LNCaP clone FGC (cell line): ENCODE measurements around the gene KATNAL1.
"Not testable (repeated sequence)": the region's sequence is repeated elsewhere in the genome, so short reads cannot be mapped to it uniquely, and the experiment has no call there.

ENCODE experiments used
- DNase-seq: peaks from one replicate; pipeline ENCODE4 v3.0.0-alpha.2; 2011; ENCODE audit warnings: low read depth
- H3K4me3 ChIP-seq: 2 replicates; pipeline ENCODE4 v1.5.1; 2011; ENCODE audit warnings: mild to moderate bottlenecking, low read depth, low read length, control low read depth
- CTCF ChIP-seq: IDR thresholded peaks from 2 replicates; pipeline ENCODE4 v1.5.1; 2012; ENCODE audit warnings: mild to moderate bottlenecking; ENCODE audit not compliant: control insufficient read depth, insufficient read depth; ENCODE audit errors: extremely low read depth

KATNAL1 gene

GRCh38 chr13:30181888-30182651 lies 125.3 kb downstream of the KATNAL1 start:
- no peak overlapping the region for H3K4me3 ChIP-seq
- DNase-seq = no peak
- no peak for TF ChIP-seq CTCF

- no peak overlapping the region for H3K4me3 ChIP-seq
- DNase-seq = no peak
- TF ChIP-seq CTCF = no peak
Measured at GRCh38 chr13:30179597-30180276, 127.6 kb downstream of the KATNAL1 start.

DNA sequence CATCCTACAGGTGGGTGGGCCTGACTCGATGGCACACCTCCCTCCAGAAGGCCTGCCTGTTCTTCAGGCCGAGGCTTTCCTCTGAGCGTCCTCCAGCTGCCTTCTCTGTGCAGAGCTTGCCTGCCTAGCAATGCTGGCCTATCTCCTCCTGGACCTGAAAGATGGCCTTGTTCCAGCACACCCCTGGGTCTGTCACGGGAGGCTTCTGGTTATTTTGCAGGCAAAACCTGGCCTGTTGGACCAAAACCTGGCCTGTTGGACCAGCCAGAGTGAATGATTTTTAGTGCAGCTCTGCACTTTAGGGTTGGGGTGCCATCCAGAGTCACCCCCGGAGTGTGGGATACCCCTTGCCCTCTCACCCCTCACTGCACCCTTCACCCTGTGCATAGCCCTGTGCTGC lies 128.4 kb downstream of the KATNAL1 start:
- no peak for DNase-seq
- no peak overlapping the region for H3K4me3 ChIP-seq
- no peak for TF ChIP-seq CTCF

DNA sequence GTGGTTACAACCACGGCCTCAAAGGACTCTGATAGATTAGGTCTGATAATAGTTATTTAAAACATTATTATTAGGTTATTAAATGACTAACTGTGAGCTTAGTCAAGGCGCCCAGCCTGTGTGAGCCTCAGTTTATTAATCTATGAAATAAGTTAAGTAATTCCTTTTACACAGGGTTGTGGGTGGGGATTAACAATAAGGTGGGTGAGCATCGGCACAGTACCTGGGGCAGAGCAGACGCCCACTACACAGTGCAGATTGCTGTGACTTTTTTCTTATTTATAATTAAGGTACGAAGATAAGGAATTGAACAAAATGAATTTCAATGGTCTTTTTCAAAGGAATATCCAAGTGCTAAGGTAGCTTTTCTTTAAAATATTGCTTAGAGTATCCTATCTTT lies 132.2 kb downstream of the KATNAL1 start:
- no peak for DNase-seq
- no peak overlapping the region for H3K4me3 ChIP-seq
- TF ChIP-seq CTCF = no peak

GRCh38 chr13:30174250-30174649 lies 133.1 kb downstream of the KATNAL1 start:
- not testable (repeated sequence) for DNase-seq, H3K4me3 ChIP-seq

DNA sequence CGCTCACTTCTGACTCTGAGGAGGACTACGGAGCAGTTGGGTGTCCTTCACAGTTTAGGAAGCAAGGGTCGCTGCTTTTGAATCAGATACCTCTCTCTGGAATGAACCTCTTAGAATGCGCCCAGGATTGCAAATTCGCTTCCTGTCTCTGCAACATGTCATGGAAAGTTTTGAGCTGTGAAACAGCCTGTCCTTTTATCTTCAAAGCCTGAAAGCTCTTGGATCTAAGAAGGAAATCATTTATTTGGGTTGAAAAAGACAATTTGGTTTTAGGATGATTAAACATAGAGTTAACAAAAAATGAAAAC lies 134.1 kb downstream of the KATNAL1 start:
- TF ChIP-seq CTCF = no peak
- no peak for DNase-seq
- H3K4me3 ChIP-seq = no peak overlapping the region

GRCh38 chr13:30172593-30173302 lies 134.6 kb downstream of the KATNAL1 start:
- no peak for DNase-seq
- H3K4me3 ChIP-seq = no peak overlapping the region
- TF ChIP-seq CTCF = no peak
